Loucy (cell line): ENCODE data around the gene ZNF768.
"Not testable (repeated sequence)": the region's sequence is repeated elsewhere in the genome, so short reads cannot be mapped to it uniquely, and the experiment has no call there.

Experiments
- H2AFZ ChIP-seq: fragments of 200-600 bp; sonication (generic); 2 replicates; pipeline ENCODE4 v1.6.0; 2016; ENCODE audit warnings: antibody characterized with exemption, mild to moderate bottlenecking, low read length, moderate library complexity
- H3F3A ChIP-seq: fragments of 200-600 bp; 2 replicates; pipeline ENCODE4 v1.6.0; 2016; ENCODE audit warnings: antibody characterized with exemption, low read depth, mild to moderate bottlenecking
- H3K27me3 ChIP-seq: fragments of 200-600 bp; sonication (generic); 2 replicates; pipeline ENCODE4 v1.6.1; 2014; ENCODE audit warnings: low read length, mild to moderate bottlenecking; ENCODE audit not compliant: insufficient read depth, poor library complexity, severe bottlenecking
- H3K36me3 ChIP-seq: fragments of 200-600 bp; sonication (generic); 2 replicates; pipeline ENCODE4 v1.6.1; 2016; ENCODE audit warnings: low read length; ENCODE audit not compliant: insufficient read depth
- H3K4me1 ChIP-seq: fragments of 200-600 bp; sonication (generic); 2 replicates; pipeline ENCODE4 v1.5.1; 2014; ENCODE audit warnings: low read length, mild to moderate bottlenecking; ENCODE audit not compliant: insufficient read depth, poor library complexity, severe bottlenecking
- H3K4me2 ChIP-seq: fragments of 200-600 bp; sonication (generic); 2 replicates; pipeline ENCODE4 v1.6.0; 2014; ENCODE audit warnings: antibody characterized with exemption, low read length, low read depth, mild to moderate bottlenecking; ENCODE audit not compliant: poor library complexity, severe bottlenecking
- H3K4me3 ChIP-seq: fragments of 200-600 bp; sonication (generic); 2 replicates; pipeline ENCODE4 v1.5.1; 2014; ENCODE audit warnings: low read length, mild to moderate bottlenecking, mixed read lengths; ENCODE audit not compliant: poor library complexity, severe bottlenecking
- H3K79me2 ChIP-seq: fragments of 200-600 bp; sonication (generic); 2 replicates; pipeline ENCODE4 v1.6.1; 2014; ENCODE audit warnings: low read length; ENCODE audit not compliant: insufficient read depth
- H3K9ac ChIP-seq: fragments of 200-600 bp; sonication (generic); 2 replicates; pipeline ENCODE4 v1.6.0; 2014; ENCODE audit warnings: mild to moderate bottlenecking, low read depth, low read length, moderate library complexity; ENCODE audit not compliant: poor library complexity, severe bottlenecking
- H3K9me2 ChIP-seq: fragments of 200-600 bp; sonication (generic); replicated peaks from 2 replicates; pipeline ENCODE4 v1.6.1; 2016; ENCODE audit warnings: low read depth, low read length, mixed read lengths
- H3K9me3 ChIP-seq: fragments of 200-600 bp; sonication (generic); 2 replicates; pipeline ENCODE4 v1.6.1; 2014; ENCODE audit warnings: mild to moderate bottlenecking, antibody characterized with exemption, low read length, low read depth; ENCODE audit not compliant: insufficient read depth
- H4K20me1 ChIP-seq: fragments of 200-600 bp; sonication (generic); 2 replicates; pipeline ENCODE4 v1.6.0; 2014; ENCODE audit warnings: antibody characterized with exemption, low read length, mild to moderate bottlenecking; ENCODE audit not compliant: insufficient read depth, poor library complexity, severe bottlenecking
- EZH2phosphoT487 ChIP-seq: fragments of 200-600 bp; IDR thresholded peaks from 2 replicates; pipeline ENCODE4 v1.6.1; 2018; ENCODE audit warnings: antibody characterized with exemption, mild to moderate bottlenecking, moderate library complexity, borderline replicate concordance
- TF ChIP-seq, protein P1 (sequence below): fragments of 200-600 bp; sonication (generic); conservative IDR thresholded peaks from 2 replicates; pipeline ENCODE4 v1.5.1; 2014; ENCODE audit warnings: mild to moderate bottlenecking, antibody characterized with exemption, low read length

Gene ZNF768

DNA sequence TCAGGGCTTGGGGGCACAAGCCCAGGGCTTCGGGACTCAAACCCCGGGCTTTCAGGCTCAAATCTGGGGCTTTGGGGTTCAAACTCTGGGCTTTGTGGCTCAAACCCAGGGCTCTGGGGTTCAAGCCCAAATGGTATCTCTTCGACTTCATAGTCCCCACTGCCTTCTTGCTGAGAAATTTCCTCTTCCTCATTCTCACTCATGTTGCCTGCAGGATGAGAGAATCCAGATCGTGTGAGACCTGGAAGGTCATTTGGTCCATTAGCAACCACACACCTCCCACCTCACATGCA is 576 bp downstream of the ZNF768 start:
- no peaks in the 10 kb centered on the region for H3K9me2 ChIP-seq
- peak overlapping the region; percentile 86 for H3K4me2 ChIP-seq
- H3K79me2 ChIP-seq: peaks cover 10% of the 10 kb centered on the region; the same call in 1 of the 2 replicates
- H4K20me1 ChIP-seq: peaks cover 10% of the 10 kb centered on the region
- H3K27me3 ChIP-seq: no peaks in the 10 kb centered on the region
- H3F3A ChIP-seq: no peaks in the 10 kb centered on the region
- no peaks in the 10 kb centered on the region for H3K36me3 ChIP-seq
- TF ChIP-seq, protein P1, sequence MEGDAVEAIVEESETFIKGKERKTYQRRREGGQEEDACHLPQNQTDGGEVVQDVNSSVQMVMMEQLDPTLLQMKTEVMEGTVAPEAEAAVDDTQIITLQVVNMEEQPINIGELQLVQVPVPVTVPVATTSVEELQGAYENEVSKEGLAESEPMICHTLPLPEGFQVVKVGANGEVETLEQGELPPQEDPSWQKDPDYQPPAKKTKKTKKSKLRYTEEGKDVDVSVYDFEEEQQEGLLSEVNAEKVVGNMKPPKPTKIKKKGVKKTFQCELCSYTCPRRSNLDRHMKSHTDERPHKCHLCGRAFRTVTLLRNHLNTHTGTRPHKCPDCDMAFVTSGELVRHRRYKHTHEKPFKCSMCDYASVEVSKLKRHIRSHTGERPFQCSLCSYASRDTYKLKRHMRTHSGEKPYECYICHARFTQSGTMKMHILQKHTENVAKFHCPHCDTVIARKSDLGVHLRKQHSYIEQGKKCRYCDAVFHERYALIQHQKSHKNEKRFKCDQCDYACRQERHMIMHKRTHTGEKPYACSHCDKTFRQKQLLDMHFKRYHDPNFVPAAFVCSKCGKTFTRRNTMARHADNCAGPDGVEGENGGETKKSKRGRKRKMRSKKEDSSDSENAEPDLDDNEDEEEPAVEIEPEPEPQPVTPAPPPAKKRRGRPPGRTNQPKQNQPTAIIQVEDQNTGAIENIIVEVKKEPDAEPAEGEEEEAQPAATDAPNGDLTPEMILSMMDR: no peak
- no peak for TF ChIP-seq EZH2phosphoT487
- peak overlapping the region; percentile 88 for H3K4me3 ChIP-seq
- H2AFZ ChIP-seq: no peak overlapping the region
- peak overlapping the region; percentile 81 for H3K9ac ChIP-seq
- peaks cover 6% of the 10 kb centered on the region for H3K4me1 ChIP-seq
- H3K9me3 ChIP-seq: no peaks in the 10 kb centered on the region

DNA sequence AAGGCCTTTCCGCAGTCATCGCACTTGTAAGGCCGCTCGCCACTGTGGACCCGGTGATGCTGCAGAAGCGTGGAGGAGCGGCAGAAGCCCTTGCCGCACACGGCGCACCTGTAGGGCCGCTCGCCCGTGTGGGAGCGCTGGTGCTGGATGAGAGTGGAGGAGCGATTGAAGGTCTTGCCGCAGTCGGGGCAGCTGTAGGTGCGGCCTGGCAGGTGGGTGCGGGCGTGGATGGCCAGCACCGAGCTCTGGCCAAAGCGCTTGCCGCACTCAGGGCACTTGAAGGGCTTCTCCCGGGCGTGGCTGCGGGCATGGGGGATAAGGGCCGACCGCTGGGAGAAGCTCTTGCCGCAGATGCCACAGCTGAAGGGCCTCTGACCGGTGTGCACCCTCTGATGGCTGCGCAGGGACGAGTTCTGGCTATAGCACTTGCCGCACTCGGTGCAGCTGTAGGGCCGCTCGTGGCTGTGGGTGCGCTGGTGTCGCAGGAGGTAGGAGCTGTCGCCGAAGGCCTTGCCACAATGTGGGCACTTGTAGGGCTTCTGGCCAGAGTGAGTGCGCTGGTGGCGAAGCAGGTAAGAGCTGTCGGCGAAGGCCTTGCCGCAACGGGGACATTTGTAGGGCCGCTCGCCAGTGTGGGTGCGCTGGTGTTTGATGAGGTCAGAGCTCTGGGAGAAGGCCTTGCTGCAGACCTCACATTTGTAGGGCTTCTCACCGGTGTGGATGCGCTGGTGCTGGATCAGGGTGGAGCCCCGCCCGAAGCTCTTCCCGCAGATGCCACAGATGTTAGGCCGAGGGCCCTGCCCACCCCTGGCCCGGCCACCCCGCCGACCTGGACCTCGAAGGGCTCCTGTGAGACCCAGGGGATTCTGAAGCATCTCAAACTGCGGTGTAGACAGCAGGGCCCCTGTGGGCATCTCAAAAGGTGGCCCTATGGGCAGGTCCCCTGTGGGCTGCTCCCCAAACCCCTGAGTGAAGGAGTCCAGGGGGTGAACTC is 1.5 kb downstream of the ZNF768 start:
- Histone ChIP-seq H3K4me2 (peak overlapping the region; percentile 86), H3K36me3 (no peaks in the 10 kb centered on the region; the same call in 1 of the 2 replicates)

DNA sequence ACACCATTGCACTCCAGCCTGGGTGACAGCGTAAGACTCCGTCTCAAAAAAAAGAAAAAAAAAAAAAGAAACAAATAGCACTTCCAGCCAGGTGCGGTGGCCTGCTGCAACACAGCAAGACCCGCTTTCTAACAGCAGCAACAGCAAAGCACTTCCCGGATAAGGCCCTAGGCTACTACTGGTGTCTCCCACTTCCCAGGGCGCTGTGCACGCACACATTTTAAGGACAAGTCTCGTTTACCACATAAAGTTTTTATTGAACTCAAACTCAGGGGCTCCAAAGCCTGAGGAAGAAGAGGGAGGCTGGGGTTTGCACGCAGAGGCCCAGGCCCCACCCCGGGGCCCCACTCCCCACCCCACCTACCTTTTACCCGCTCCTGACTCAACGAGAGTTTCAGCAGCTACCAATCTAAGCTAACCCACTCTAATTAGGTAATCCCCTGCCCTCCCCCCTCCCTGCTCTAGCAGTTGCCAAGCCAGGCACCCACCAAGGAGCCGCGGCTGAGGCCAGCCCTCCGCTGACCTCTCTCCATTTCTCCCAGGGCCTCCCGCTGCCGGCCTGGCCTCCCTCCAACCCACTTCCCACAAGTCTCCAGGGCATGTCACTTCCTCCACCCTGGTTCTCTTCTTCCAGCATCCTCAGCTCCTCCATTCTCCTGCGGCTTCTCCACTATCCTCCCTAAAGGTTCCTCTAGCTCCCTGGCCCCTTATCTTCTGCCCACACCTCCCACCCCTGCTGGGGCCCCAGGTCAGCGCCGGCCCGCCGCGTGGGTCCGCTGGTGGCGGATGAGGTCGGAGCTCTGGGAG is 2.4 kb downstream of the ZNF768 start:
- peaks cover 14% of the 10 kb centered on the region for H3K4me1 ChIP-seq
- no peak overlapping the region for H3K9ac ChIP-seq
- no peaks in the 10 kb centered on the region for H3K9me3 ChIP-seq
- no peak overlapping the region for H3K4me2 ChIP-seq
- H3K36me3 ChIP-seq: no peaks in the 10 kb centered on the region; the same call in 1 of the 2 replicates
- H3K79me2 ChIP-seq: peaks cover 10% of the 10 kb centered on the region; the same call in 1 of the 2 replicates
- H3K4me3 ChIP-seq: no peak overlapping the region
- TF ChIP-seq, protein P1: no peak
- TF ChIP-seq EZH2phosphoT487: no peak
- no peaks in the 10 kb centered on the region for H3K27me3 ChIP-seq
- no peak overlapping the region for H2AFZ ChIP-seq
- H3K9me2 ChIP-seq: no peaks in the 10 kb centered on the region
- H3F3A ChIP-seq: no peaks in the 10 kb centered on the region
- H4K20me1 ChIP-seq: peaks cover 10% of the 10 kb centered on the region

More for the DNA sequence above, 1.5 kb downstream of the ZNF768 start:
- no peak overlapping the region for H3K4me3 ChIP-seq
- H3F3A ChIP-seq: no peaks in the 10 kb centered on the region
- H3K9me2 ChIP-seq: no peaks in the 10 kb centered on the region
- no peak overlapping the region for H2AFZ ChIP-seq
- H3K79me2 ChIP-seq: peaks cover 10% of the 10 kb centered on the region; the same call in 1 of the 2 replicates
- H3K9me3 ChIP-seq: no peaks in the 10 kb centered on the region
- H3K9ac ChIP-seq: no peak overlapping the region
- H3K4me1 ChIP-seq: peaks cover 6% of the 10 kb centered on the region
- no peak for TF ChIP-seq EZH2phosphoT487
- TF ChIP-seq, protein P1: no peak
- peaks cover 10% of the 10 kb centered on the region for H4K20me1 ChIP-seq
- no peaks in the 10 kb centered on the region for H3K27me3 ChIP-seq

DNA sequence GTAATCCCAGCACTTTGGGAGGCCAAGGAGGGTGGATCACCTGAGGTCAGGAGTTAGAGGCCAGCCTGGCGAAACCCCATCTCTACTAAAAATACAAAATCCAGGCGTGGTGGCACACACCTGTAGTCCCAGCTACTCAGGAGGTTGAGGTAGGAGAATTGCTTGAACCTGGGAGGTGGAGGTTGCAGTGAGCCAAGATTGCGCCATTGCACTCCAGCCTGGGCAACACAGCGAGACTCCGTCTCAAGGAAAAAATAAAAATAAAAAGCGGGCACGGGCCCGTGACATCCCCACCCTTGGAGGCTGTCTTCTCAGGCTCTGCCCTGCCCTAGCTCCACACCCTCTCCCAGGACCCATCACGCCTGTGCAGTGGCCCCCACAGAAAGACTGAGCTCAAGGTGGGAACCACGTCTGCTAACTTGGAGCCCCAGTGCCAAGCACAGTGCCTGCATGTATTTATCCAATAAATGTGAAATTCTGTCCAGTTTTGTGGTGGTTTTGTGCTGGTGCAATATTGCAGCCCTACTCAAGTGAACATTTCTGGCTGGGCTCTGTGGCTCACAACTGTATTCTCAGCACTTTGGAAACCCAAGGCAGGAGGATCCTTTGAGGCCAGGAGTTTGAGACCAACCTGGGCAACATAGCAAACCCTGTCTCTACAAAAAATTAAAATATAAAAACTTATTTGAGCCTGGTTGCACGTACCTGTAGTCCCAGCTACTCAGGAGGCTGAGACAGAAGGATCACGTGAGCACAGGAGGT is 3.5 kb downstream of the ZNF768 start:
- not testable (repeated sequence) for H3F3A ChIP-seq, H3K79me2 ChIP-seq, H3K9me3 ChIP-seq, H3K9ac ChIP-seq, H3K36me3 ChIP-seq, H3K4me3 ChIP-seq, H3K9me2 ChIP-seq, H3K4me2 ChIP-seq, H2AFZ ChIP-seq, H3K27me3 ChIP-seq
- H3K4me1 ChIP-seq: peaks cover 14% of the 10 kb centered on the region
- peaks cover 10% of the 10 kb centered on the region for H4K20me1 ChIP-seq
